ENCODE measurements around the gene SLC13A4.
"Not testable (repeated sequence)": the region's sequence is repeated elsewhere in the genome, so short reads cannot be mapped to it uniquely, and the experiment has no call there.

Gene SLC13A4

DNA sequence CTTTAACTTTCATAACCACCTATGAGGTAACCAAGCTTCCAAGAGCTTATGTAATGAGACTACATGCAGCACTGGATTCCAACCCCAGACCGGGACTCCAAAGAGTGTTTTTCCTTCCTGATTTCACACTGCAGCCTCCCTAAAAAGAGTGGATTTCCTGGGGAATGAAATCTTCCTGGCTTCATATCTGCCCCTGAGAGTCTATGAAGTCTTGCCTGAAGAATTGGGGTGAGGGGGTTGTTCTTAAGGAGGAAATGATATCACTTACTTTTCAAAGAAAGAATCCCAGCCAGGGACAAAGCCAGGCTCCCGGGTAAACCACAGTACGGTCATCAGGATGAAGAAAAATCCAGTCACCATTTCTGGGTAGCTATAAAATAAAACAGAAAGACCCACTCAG lies 35.9 kb downstream of the SLC13A4 start:
- DNase-seq (ENCODE audit: low read depth in 3 of 3) = no peak

DNA sequence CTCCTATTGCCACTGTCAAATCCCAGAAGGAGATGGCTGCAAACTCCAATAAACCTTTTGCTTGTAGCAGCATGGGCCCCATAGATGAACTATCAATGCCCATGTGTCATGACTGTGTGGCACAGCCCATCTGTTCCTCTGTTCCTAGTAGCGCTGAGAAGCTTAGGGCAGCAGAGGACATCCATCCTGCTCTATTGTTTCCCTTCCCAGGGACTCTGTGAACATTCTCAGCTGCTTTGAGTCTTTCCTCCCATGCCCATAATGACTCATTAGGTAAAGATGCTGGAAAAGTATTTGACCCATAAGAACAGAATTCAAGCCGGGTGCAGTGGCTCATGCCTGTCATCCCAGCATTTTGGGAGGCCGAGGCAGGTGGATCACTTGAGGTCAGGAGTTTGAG lies 37.4 kb downstream of the SLC13A4 start:
- DNase-seq (ENCODE audit: low read depth in 3 of 3) = no peak

DNA sequence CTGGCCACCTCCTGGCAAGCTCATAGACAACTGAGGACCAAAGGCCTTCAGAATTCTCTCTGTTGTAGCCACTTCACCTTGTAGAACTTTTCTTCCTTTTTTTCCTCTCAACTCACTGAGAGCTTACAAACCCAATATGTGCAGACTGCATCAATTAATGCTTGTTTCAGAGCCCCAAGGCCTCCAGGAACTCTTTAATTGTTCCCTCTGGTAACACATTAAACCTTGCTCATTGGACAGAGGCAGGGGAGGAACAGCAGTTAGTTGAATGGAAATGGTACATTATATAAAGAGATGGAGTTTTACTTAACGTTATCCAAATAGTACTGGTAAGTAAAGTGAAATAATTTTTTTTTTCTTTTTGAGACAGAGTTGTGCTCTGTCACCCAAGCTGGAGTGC lies 40.5 kb downstream of the SLC13A4 start:
- no peak for DNase-seq (ENCODE audit: low read depth in 3 of 3)

DNA sequence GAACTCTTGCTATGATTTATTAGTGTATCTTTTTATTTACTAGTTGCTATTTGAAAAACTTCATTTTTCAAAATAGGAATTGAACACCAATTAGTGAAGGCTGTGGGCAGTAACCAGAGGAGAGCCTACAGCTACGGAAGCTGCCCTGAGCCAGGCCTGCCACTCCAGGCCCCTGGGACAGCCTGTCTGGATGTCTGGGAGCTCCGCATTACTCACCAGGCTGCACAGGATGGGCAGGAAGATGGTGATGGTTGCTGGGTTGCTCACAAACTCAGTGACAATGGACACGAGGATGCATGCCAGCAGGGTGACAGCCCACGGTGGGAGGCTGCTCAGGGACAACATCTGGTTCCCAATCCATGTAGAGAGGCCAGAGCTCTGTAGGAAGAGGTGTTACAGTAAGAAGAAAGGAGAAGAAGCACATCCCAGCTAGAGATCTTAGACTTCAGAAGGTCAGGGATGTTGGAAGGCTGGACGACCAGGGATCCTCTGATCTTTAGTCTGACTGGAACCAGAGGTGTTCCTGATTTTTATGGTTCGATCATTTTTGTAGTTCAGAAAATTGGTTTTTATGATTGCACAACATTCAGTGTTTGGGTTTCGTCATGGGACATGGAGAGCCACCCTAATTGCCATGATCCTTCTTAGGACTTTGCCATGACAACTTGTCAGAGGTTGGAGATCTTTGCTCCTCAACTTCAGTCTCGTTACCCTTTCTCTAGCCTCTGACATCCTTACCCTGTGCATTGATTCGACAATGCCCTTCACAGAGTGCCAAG lies 42.5 kb downstream of the SLC13A4 start:
- DNase-seq (ENCODE audit: low read depth in 3 of 3) = no peak

DNA sequence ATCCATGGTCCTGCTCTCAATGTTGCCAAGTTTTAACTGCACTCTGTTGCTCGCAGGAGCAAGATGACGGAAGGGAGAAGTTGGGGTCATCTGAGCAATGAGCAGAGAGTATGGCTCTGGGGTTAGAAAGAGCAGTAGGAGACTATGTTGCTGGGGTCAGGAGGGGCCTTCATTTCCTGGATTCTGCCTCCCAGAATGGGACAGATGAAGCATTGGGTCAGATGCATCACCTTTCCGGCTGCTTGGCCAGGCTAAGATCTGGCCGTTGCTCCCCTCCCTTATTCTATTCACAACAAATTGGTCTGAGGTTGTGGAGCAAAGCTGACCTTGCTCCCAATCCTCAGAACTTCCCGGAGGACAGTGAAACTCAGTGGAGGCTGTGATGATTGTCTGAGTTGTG lies 43.3 kb downstream of the SLC13A4 start:
- DNase-seq (ENCODE audit: low read depth in 3 of 3) = no peak

DNA sequence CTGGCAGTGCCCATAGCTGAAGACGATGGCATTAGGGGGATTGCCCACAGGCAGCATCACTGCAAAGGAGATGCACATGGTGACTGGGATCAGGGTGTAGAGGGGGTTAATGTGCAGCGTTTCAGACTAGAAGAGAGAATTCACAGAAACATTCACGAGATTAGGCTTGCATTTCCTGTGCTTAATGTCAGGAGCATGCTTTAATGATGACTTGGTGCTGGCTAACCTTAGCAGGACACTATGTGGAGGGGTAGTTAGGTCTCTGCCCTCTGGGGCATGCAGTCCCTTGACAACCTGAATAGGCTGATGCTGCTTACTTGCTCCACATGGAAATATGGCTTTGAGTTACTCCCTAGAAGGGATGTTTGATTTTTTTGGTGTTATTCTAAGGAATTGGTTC lies 43.9 kb downstream of the SLC13A4 start:
- no peak for DNase-seq (ENCODE audit: low read depth in 3 of 3)

DNA sequence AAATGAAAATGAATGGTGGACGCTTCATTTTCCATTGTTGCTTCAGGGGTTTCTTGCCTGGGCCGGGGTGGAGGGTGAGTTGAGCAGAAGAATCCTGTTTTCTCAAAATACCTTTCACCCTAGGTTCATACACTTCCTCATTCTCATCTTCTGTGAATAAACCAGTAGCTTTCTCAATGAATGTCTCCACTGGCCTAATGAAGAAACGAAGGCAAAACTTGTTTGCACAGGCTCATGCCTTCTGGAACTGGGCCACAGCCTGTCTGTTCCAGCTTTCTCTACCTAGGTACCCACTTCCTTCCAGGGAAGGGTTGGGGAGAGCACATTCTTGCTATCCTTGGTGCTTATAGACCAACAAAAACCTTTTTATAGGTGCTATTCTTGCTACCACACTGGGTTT lies 44.4 kb downstream of the SLC13A4 start:
- no peak for DNase-seq (ENCODE audit: low read depth in 3 of 3)

DNA sequence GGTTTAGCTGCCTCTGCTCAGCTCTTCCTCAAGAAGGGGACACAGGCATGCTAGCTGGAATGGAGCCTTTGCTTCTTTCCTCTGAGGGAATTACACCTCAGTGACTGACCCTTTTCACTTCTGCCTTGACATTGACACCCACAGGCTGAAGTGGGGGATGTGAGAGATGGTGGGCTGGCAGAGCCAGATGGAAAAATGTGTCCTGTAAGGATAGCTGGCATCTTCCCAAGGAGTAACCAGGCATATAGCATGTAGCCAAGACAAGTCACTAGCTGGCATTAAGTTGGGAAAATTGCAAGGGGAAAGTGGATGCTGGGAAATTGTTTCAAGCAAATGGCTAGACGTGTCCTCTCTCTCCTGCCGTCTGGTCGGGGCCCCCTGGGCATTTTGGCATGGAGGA lies 45.8 kb downstream of the SLC13A4 start:
- DNase-seq (ENCODE audit: low read depth in 3 of 3) = no peak

DNA sequence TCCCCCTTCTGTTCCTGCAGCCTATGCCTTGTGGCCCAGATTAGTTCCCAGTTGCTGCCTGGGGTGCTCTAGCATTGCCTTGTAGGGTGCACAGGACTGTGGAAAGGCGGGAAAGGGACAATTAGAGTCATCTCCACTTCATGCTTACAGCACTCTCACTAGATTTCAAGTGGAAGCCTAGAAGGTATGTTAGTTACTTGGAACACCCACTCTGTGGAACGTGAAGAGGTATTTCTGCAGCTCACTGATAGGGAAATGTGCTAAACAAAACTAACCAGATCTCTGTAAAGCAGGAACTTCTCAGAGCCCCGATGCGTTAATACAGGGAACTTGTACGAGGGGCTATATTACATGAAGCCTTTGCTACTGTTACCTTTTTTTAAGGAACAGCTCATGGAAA lies 46.2 kb downstream of the SLC13A4 start:
- no peak for DNase-seq (ENCODE audit: low read depth in 3 of 3)

DNA sequence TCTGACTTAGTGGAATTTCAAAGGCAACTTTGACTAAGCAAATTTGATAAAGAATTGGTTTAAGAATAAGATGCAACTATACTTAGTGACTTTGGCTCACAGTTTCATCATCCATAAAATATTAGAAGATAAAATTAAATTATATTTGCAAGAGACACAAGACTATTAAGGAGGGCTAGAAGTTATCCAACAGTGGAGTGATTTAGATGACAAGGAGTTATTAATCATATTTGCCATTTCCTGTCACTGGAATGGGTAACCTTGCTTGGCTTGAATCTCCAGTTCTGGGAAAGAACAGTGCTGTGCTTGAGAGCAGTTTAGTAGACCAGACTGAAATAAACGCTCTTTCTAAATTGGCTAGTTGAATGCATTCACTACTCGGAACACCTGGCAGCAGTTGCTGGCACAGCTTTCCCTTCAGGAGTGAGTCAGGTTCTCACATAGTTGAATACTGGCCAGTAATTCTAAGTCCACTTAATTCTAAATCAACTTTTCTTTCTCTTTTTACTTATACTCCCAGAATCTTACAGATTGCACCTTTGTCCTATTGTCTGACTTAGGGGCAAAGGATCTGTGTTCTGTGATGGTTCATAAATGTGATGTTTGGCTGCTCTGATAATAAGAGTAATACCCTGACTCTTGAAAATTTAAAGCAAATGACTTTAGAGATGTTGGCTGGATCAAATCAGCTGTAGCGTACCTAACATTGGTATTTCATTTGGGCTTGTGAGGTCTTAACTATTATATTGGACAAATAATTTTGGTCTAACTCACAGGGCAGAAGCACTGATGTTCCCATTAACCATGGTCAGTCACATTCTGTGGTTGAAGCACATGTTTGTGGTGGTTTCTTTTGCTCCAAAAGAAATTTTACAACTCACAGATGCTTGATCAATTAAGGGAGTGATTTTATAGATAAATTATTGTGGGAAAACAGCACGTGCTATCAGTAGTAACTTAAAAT lies 49.1 kb downstream of the SLC13A4 start:
- no peak for DNase-seq (ENCODE audit: low read depth in 3 of 3)

DNA sequence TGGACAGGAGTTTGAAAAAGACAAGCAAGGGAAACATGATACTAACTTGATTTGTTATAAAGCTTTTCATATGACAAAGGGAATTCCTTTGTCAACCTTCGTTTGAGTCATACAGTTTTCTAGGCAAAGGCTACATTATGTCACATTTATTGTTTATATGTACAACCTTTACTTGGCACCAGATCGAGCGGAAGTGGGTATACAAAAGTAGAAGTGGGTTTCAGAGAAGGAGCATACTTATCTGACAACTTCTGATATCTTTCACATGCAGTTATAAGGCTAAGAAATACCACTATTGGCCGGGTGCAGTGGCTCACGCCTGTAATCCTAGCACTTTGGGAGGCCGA lies 54.7 kb downstream of the SLC13A4 start:
- no peak for DNase-seq (ENCODE audit: low read depth in 3 of 3)

DNA sequence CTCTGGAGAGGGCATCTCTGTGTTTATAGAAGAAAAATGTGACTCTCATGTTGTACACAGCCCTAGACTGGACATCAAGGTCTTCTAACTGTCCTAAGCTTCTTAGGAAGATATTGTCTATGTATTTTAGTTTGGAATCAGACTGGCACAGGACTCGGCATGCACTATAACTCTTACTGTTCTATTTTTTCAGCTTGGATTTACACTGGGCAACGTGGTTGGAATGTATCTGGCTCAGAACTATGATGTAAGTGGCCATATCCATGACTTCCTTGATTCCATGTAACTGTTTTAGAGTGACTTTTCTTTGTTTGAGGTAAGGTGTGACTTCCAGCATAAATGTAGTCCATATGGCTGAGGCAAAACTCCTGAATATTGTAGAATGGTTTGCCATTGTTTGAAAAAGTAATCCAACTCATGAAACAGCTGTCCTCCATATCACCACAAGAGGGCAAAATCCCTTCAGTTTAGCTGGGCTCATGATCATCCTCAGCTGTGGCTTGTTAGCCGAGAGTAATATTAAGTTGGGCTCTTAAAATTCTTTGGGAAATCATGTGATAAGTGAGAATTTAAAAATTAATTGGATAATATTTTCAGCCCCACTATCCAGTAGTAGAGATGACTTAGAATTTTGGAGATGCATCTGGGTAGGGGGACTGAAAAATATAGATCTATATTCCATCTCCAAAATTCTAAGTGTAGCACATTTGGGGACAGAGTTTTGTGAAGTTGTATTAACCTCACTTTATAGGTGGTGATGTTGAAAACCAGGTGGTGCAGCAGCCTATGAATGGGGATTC lies 55.2 kb downstream of the SLC13A4 start:
- DNase-seq (ENCODE audit: low read depth in 3 of 3) = no peak

DNA sequence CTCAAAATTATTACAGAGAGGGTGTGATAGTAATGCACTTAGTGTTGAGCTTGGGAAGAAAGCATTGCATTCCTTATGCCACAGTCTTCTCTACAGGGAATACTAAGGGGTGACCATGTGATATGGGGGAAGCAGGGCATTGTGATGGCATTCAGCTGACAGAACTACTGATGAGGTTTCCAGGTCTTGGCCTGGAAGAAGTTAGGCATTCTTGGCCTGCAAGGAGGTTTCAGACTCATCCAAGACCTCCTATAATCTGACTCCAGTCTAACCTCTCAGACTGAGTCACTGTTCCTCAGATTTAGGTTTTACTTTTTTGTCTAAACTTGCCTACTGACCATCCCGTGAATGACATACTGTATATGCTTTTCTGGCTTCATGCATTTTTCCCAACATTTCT lies 57.8 kb downstream of the SLC13A4 start:
- no peak for DNase-seq (ENCODE audit: low read depth in 3 of 3)

DNA sequence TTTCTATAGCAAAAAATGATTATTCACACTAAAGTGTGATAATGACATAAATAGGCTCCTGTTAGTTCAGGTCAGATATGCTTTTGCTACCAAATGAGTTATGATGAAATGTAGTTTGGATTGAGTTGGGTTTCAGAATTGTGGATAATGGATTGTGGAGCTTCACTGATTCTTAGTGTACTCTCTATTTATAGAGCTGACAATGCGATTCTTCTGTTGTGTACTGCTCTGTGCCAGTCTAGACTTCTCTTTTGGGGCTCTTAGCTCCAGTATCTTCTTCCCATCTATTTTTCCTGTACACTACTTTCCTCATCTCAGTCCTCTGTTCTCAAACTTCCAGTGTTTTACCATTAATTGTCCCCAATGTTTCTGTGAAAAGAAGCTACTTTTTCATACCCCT lies 58.2 kb downstream of the SLC13A4 start:
- DNase-seq (ENCODE audit: low read depth in 3 of 3) = no peak

DNA sequence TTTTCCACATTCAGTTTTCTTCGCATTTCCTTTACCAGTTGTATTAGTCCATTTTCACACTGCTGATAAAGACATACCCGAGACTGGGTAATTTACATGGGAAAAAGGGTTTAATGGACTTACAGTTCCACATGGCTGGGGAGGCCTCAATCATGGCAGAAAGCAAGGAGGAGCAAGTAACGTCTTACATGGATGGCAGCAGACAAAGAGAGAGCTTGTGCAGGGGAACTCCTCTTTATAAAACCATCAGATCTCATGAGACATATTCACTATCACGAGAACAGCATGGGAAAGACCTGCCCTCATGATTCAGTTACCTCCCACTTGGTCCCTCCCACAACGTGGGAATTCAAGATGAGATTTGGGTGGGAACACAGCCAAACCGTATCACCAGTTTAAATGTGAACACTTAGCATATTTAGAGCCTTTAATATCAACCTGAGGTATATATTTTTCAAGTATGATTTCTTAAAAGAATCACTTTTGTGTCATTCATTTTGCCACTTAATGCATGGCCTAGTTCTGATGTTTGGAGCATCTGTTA lies 59.1 kb downstream of the SLC13A4 start:
- not testable (repeated sequence) for DNase-seq (ENCODE audit: low read depth in 3 of 3)

DNA sequence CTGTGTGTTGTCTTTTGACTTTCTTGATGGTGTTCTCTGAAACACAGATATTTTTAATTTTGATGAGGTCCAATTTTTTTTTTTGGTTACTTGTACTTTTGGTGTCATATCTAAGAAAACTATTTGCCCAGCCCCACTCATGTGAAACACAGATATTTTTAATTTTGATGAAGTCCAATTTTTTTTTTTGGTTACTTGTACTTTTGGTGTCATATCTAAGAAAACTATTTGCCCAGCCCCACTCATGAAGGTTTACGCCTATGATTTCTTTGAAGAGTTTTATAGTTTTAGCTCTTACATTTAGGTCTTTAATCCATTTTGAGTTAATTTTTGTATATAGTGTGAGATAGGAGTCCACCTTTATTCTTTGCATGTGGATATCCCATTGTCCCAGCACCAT lies 60.4 kb downstream of the SLC13A4 start:
- not testable (repeated sequence) for DNase-seq (ENCODE audit: low read depth in 3 of 3)

DNA sequence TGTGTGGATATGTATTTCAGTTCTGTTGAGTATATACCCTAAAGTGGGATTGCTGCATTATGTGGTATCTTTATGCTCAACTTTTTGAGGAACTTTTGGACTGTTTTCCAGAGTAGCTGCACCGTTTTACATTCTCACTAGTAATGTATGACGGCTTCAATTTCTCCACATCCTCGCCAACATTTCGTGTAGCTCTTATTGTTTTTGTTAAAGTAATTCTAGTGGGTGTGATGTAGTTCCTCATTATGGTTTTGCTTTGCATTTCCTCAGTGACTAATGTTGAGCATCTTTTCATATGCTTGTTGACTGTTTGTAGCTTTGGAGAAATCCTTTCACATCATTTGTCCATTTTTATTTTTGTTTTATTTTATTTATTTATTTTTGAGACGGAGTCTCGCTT lies 61.1 kb downstream of the SLC13A4 start:
- DNase-seq (ENCODE audit: low read depth in 3 of 3) = no peak

DNA sequence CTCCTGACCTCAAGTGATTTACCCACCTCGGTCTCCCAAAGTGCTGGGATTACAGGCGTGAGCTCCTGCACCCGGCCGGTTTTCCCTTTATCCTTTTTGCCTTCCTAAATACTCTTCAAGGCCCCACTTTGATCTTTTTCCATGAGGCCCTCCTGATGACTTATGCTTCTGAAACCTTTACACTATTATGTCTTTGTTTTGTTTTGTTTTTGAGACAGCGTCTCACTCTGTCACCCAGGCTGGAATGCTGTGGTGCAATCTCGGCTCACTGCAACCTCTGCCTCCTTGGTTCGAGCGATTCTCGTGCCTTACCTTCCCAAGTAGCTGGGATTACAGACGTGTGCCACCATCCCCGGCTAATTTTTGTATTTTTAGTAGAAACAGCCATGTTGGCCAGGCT lies 61.8 kb downstream of the SLC13A4 start:
- no peak for DNase-seq (ENCODE audit: low read depth in 3 of 3)

DNA sequence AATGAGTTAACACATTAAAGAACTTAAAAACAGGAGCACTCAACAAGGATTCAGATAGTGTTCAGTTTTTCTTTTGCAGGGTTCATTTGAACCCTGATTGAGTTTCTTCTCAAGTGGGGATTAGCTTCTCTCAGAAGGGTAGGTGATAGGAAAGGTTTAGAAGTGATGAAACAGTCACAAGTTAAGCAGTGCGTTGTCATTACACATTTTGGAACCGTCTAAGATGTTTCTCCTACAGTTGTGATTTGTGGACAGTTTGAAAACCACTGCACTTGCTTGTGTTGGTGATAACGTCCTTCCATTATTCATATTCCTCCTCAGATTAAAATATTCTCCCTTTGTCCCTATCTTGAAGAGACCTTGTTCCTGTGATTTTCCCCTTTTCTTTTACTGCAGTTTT lies 62.9 kb downstream of the SLC13A4 start:
- no peak for DNase-seq (ENCODE audit: low read depth in 3 of 3)

DNA sequence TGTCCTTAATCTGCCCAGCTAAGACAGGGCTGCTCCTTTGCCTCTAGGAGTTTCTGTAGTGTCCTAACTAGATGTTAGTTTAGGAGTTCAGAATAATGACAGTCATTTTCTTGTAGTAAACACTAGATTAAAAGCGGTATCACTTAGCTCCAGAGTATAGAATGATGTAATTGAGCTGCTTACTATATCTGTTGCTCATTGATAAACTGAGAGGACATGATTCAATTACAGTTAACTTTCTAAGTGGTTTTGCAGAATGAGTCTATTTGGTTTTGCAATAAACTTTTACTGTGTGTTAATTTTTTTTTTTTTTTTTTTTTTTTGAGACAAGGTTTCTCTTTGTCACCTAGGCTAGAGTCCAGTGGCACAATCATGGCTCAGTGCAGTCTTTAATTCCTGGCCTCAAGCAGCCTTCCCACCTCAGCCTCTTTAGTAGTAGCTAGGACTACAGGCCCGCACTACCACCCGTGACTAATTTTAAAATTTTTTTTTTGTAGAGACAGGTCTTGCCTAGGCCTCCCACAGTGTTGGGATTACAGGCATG lies 63.9 kb downstream of the SLC13A4 start:
- no peak for DNase-seq (ENCODE audit: low read depth in 3 of 3)

DNA sequence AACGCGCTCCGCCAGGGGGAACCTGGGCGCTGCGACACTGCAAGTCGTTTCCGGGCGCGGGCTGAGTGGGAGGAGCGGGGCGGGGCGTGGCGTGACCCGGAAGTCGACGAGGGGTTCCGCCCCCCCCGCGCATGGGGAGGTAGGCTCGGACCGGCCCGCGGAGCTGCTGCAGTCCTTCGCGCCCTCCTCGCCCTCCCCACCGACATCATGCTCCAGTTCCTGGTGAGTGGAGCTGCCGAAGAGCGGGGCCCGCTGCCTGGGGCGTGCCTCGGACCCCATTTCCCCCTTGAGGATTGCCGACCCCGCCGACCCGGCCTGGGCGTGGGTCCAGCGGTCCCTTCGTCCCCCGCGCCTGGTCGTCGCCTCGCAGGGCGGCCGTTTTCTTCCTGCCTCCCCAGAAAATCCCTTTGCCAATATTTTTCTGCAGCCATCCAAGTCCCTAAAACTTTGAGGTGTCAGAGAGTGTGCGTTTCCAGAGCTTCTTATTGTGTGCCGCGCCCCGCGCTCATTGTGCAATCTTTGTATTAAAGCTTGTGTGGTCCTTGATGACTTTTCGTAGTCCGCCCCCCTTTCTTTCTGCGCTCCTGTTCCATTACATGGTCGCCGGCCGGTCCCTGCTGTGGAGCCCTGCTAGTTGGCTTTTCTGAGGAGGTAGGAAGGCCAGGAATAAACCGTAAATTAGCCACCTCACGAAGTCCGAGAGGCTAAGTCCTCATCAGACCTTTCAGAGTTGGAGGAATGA lies 65.4 kb downstream of the SLC13A4 start, which contains the start of gene STMP1:
STMP1 (plus strand) TSS at position 142 of the 742 bp plus-strand sequence.
- DNase-seq (ENCODE audit: low read depth in 3 of 3) = peak; percentile 94 to 96 (median 95)

All from stimulated activated CD4-positive, alpha-beta T cell treated with anti-CD3 and anti-CD28 coated beads, TNF-alpha, amount 100 ng/mL, for 24 hours (primary cell).